HG03066 (cell line): ENCODE measurements around the gene C8B.

ENCODE experiments used
- ATAC-seq: cut with Tn5 transposase; IDR thresholded peaks from one replicate; pipeline ENCODE4 v1.9.1; 2021; ENCODE audit warnings: low read depth; ENCODE audit not compliant: unreplicated experiment

Gene C8B

GRCh38 chr1:56965916-56966697 is at the start of gene C8B:
C8B (minus strand) TSS chr1:56966015; CDS start chr1:56965948, 67 bp downstream.
- ATAC-seq, result no peak

- ATAC-seq, result no peak
Measured at GRCh38 chr1:57015071-57015470, 49.3 kb upstream of the C8B start.

GRCh38 chr1:57013522-57013921 is 47.7 kb upstream of the C8B start:
- no peak for ATAC-seq

GRCh38 chr1:57012315-57012714 is 46.5 kb upstream of the C8B start:
- ATAC-seq, result no peak

GRCh38 chr1:57010511-57010910 is 44.7 kb upstream of the C8B start:
- ATAC-seq, result no peak

GRCh38 chr1:57007948-57008347 is 42.1 kb upstream of the C8B start:
- ATAC-seq, result no peak

GRCh38 chr1:57007472-57007871 is 41.7 kb upstream of the C8B start:
- no peak for ATAC-seq

- ATAC-seq, result no peak
Measured at GRCh38 chr1:57003398-57004139, 37.8 kb upstream of the C8B start.

GRCh38 chr1:56995414-56996100 is 29.7 kb upstream of the C8B start:
- no peak for ATAC-seq

GRCh38 chr1:56993475-56993874 is 27.7 kb upstream of the C8B start:
- no peak for ATAC-seq

GRCh38 chr1:56992318-56993125 is 26.7 kb upstream of the C8B start:
- no peak for ATAC-seq

- ATAC-seq, result no peak
Measured at GRCh38 chr1:56991576-56991975, 25.8 kb upstream of the C8B start.

GRCh38 chr1:56986397-56986796 is 20.6 kb upstream of the C8B start:
- no peak for ATAC-seq

- no peak for ATAC-seq
Measured at GRCh38 chr1:56985857-56986256, 20.0 kb upstream of the C8B start.

- no peak for ATAC-seq
Measured at GRCh38 chr1:56983484-56983883, 17.7 kb upstream of the C8B start.

GRCh38 chr1:56979986-56980755 is 14.4 kb upstream of the C8B start:
- no peak for ATAC-seq

- ATAC-seq, result no peak
Measured at GRCh38 chr1:56978819-56979218, 13.0 kb upstream of the C8B start.

GRCh38 chr1:56977910-56978309 is 12.1 kb upstream of the C8B start:
- ATAC-seq, result no peak

GRCh38 chr1:56975446-56975845 is 9.6 kb upstream of the C8B start:
- no peak for ATAC-seq
